SK-N-MC (cell line): ENCODE results near the gene DCDC2.

Experiments
- DNase-seq: peaks from one replicate; pipeline ENCODE4 v3.0.0-alpha.2; 2011; ENCODE audit warnings: low read depth, low spot score
- H3K27ac ChIP-seq: fragments of 200-600 bp; sonication (generic); 2 replicates; pipeline ENCODE4 v1.5.1; 2016; ENCODE audit warnings: mixed run types
- H3K36me3 ChIP-seq: fragments of 200-600 bp; sonication (generic); 2 replicates; pipeline ENCODE4 v1.6.1; 2017; ENCODE audit warnings: antibody characterized with exemption, low read length, mixed read lengths; ENCODE audit not compliant: insufficient read depth
- H3K4me3 ChIP-seq: fragments of 200-600 bp; sonication (generic); 2 replicates; pipeline ENCODE4 v1.5.1; 2016
- H3K9ac ChIP-seq: fragments of 200-600 bp; sonication (generic); 2 replicates; pipeline ENCODE4 v1.8.0; 2017; ENCODE audit warnings: mixed run types, mixed read lengths; ENCODE audit not compliant: insufficient read length
- H3K9me3 ChIP-seq: fragments of 200-600 bp; sonication (generic); 2 replicates; pipeline ENCODE4 v1.6.1; 2017; ENCODE audit warnings: low read depth, mild to moderate bottlenecking, antibody characterized with exemption, low read length, moderate library complexity, mixed read lengths
- EZH2 ChIP-seq: fragments of 200-600 bp; sonication (generic); IDR thresholded peaks from one replicate; pipeline ENCODE4 v1.6.1; 2017; ENCODE audit warnings: antibody characterized with exemption
- FOXP2 ChIP-seq: optimal IDR thresholded peaks from 2 replicates; pipeline ENCODE3; 2011; ENCODE audit warnings: mild to moderate bottlenecking, moderate library complexity; ENCODE audit not compliant: insufficient read depth; ENCODE audit errors: extremely low read length, control extremely low read depth
- POLR2AphosphoS5 ChIP-seq: IDR thresholded peaks from 2 replicates; pipeline ENCODE4 v1.6.1; 2012; ENCODE audit warnings: mild to moderate bottlenecking, low read depth, low read length, borderline replicate concordance

DCDC2 gene

GRCh38 chr6:24231438-24231977, 126.4 kb downstream of the DCDC2 start:
- DNase-seq: no peak
- Histone ChIP-seq H3K27ac (no peak overlapping the region), H3K36me3 (no peaks in the 10 kb centered on the region), H3K9me3 (no peaks in the 10 kb centered on the region; the same call in 1 of the 2 replicates), H3K4me3 (no peak overlapping the region), H3K9ac (no peak overlapping the region)
- no peak for TF ChIP-seq EZH2
- no peak for TF ChIP-seq FOXP2
- no peak for TF ChIP-seq POLR2AphosphoS5

- Histone ChIP-seq H3K4me3 (no peak overlapping the region), H3K27ac (no peak overlapping the region), H3K9ac (no peak overlapping the region), H3K36me3 (no peaks in the 10 kb centered on the region), H3K9me3 (no peaks in the 10 kb centered on the region)
- TF ChIP-seq EZH2: no peak
- no peak for TF ChIP-seq POLR2AphosphoS5
- no peak for TF ChIP-seq FOXP2
- no peak for DNase-seq
Measured at GRCh38 chr6:24229696-24230405, 128.0 kb downstream of the DCDC2 start.

- Histone ChIP-seq H3K9me3 (no peaks in the 10 kb centered on the region), H3K27ac (peak overlapping the region; percentile 91), H3K9ac (peak overlapping the region; percentile 14), H3K4me3 (peak overlapping the region; percentile 65), H3K36me3 (no peaks in the 10 kb centered on the region)
- DNase-seq: no peak
- no peak for TF ChIP-seq FOXP2
- TF ChIP-seq POLR2AphosphoS5: no peak
- no peak for TF ChIP-seq EZH2
Measured at GRCh38 chr6:24228681-24229255, 129.1 kb downstream of the DCDC2 start.

GRCh38 chr6:24228123-24228522, 129.7 kb downstream of the DCDC2 start:
- no peaks in the 10 kb centered on the region for H3K36me3 ChIP-seq
- peak overlapping the region; percentile 91 for H3K27ac ChIP-seq
- no peak overlapping the region for H3K9ac ChIP-seq
- H3K4me3 ChIP-seq: peak overlapping the region; percentile 65
- H3K9me3 ChIP-seq: no peaks in the 10 kb centered on the region
- no peak for DNase-seq
- no peak for TF ChIP-seq EZH2
- no peak for TF ChIP-seq POLR2AphosphoS5
- TF ChIP-seq FOXP2: no peak

GRCh38 chr6:24227556-24227955, 130.3 kb downstream of the DCDC2 start:
- Histone ChIP-seq H3K9me3 (no peaks in the 10 kb centered on the region), H3K4me3 (no peak overlapping the region; the same call in 1 of the 2 replicates), H3K27ac (peak overlapping the region; percentile 91), H3K36me3 (no peaks in the 10 kb centered on the region), H3K9ac (no peak overlapping the region)
- TF ChIP-seq POLR2AphosphoS5 (no peak), FOXP2 (no peak), EZH2 (no peak)
- no peak for DNase-seq

- TF ChIP-seq FOXP2 (no peak), EZH2 (no peak), POLR2AphosphoS5 (no peak)
- Histone ChIP-seq H3K4me3 (no peak overlapping the region), H3K36me3 (no peaks in the 10 kb centered on the region), H3K9me3 (no peaks in the 10 kb centered on the region), H3K9ac (no peak overlapping the region), H3K27ac (no peak overlapping the region)
- DNase-seq: no peak
Measured at GRCh38 chr6:24226541-24226940, 131.3 kb downstream of the DCDC2 start.

GRCh38 chr6:24225838-24226237, 132.0 kb downstream of the DCDC2 start:
- no peak overlapping the region for H3K9ac ChIP-seq

GRCh38 chr6:24223115-24223919, 134.5 kb downstream of the DCDC2 start:
- no peak for TF ChIP-seq FOXP2
- TF ChIP-seq POLR2AphosphoS5: no peak
- TF ChIP-seq EZH2: no peak
- H3K9me3 ChIP-seq: no peaks in the 10 kb centered on the region
- H3K4me3 ChIP-seq: no peak overlapping the region
- peak overlapping the region; percentile 33 for H3K9ac ChIP-seq
- DNase-seq: peak; percentile 68
- peak overlapping the region; percentile 77 for H3K27ac ChIP-seq
- H3K36me3 ChIP-seq: no peaks in the 10 kb centered on the region

More at GRCh38 chr6:24225838-24226237, 132.0 kb downstream of the DCDC2 start:
- Histone ChIP-seq H3K36me3 (no peaks in the 10 kb centered on the region), H3K9me3 (no peaks in the 10 kb centered on the region), H3K27ac (no peak overlapping the region), H3K4me3 (no peak overlapping the region)
- DNase-seq: no peak
- no peak for TF ChIP-seq EZH2
- TF ChIP-seq FOXP2: no peak
- TF ChIP-seq POLR2AphosphoS5: no peak
